GM18951 (cell line): ENCODE results near the gene MAD1L1.

Source experiments
- POLR2A ChIP-seq: IDR thresholded peaks from 4 replicates; pipeline ENCODE4 v1.6.1; 2011; ENCODE audit warnings: mild to moderate bottlenecking; ENCODE audit not compliant: insufficient read length, insufficient read depth; ENCODE audit errors: extremely low read depth
- in situ Hi-C: fragments of 300-500 bp; cut with MboI; formaldehyde crosslinking; loops from one replicate; pipeline ENCODE4 v1.12.0; 2022; ENCODE audit warnings: low sequenced_read_pairs, mixed read lengths, inconsistent platforms; ENCODE audit not compliant: unreplicated experiment

The MAD1L1 gene

GRCh38 chr7:2071133-2071832 lies 161.5 kb downstream of the MAD1L1 start:
- TF ChIP-seq POLR2A, result no peak
- in situ Hi-C loops, result loop anchor here (25.0 kb wide), 1 partner anchor 266 kb away; no protein-coding TSS in a partner anchor

GRCh38 chr7:2070151-2070763 lies 162.5 kb downstream of the MAD1L1 start:
- TF ChIP-seq POLR2A, result no peak
- in situ Hi-C loops, result loop anchor here (25.0 kb wide), 1 partner anchor 267 kb away; no protein-coding TSS in a partner anchor

GRCh38 chr7:2069472-2069860 lies 163.3 kb downstream of the MAD1L1 start:
- no peak for TF ChIP-seq POLR2A
- in situ Hi-C loops, result loop anchor here (25.0 kb wide), 1 partner anchor 268 kb away; no protein-coding TSS in a partner anchor

GRCh38 chr7:2068693-2069471 lies 163.9 kb downstream of the MAD1L1 start:
- in situ Hi-C loops, result loop anchor here (25.0 kb wide), 1 partner anchor 268 kb away; no protein-coding TSS in a partner anchor
- no peak for TF ChIP-seq POLR2A

- in situ Hi-C loops, result loop anchor here (25.0 kb wide), 1 partner anchor 271 kb away; no protein-coding TSS in a partner anchor
- TF ChIP-seq POLR2A, result no peak
These were observed 166.4 kb downstream of the MAD1L1 start for GRCh38 chr7:2066251-2066919.

GRCh38 chr7:2065528-2065927 lies 167.2 kb downstream of the MAD1L1 start:
- in situ Hi-C loops, result loop anchor here (25.0 kb wide), 1 partner anchor 272 kb away; no protein-coding TSS in a partner anchor
- TF ChIP-seq POLR2A, result no peak

- in situ Hi-C loops, result loop anchor here (25.0 kb wide), 1 partner anchor 274 kb away; no protein-coding TSS in a partner anchor
- no peak for TF ChIP-seq POLR2A
These were observed 169.0 kb downstream of the MAD1L1 start for GRCh38 chr7:2063563-2064260.

GRCh38 chr7:2062648-2063047 lies 170.1 kb downstream of the MAD1L1 start:
- in situ Hi-C loops, result loop anchor here (25.0 kb wide), 1 partner anchor 275 kb away; no protein-coding TSS in a partner anchor
- no peak for TF ChIP-seq POLR2A

- TF ChIP-seq POLR2A, result no peak
- in situ Hi-C loops, result loop anchor here (25.0 kb wide), 1 partner anchor 277 kb away; no protein-coding TSS in a partner anchor
These were observed 172.0 kb downstream of the MAD1L1 start for GRCh38 chr7:2060701-2061100.

- TF ChIP-seq POLR2A, result no peak
- in situ Hi-C loops, result loop anchor here (25.0 kb wide), 1 partner anchor 277 kb away; no protein-coding TSS in a partner anchor
These were observed 172.6 kb downstream of the MAD1L1 start for GRCh38 chr7:2059964-2060700.

- in situ Hi-C loops, result loop anchor here (25.0 kb wide), 1 partner anchor 279 kb away; no protein-coding TSS in a partner anchor
These were observed 174.5 kb downstream of the MAD1L1 start for GRCh38 chr7:2058246-2058645.
